OCI-M1 (cell line): Measurements from ENCODE around the gene HMOX1.

Experiments
- DNase-seq: peaks from one replicate; lab custom pipeline; 2025; lab: John Stamatoyannopoulos, UW

Gene HMOX1, protein sequence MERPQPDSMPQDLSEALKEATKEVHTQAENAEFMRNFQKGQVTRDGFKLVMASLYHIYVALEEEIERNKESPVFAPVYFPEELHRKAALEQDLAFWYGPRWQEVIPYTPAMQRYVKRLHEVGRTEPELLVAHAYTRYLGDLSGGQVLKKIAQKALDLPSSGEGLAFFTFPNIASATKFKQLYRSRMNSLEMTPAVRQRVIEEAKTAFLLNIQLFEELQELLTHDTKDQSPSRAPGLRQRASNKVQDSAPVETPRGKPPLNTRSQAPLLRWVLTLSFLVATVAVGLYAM

DNA sequence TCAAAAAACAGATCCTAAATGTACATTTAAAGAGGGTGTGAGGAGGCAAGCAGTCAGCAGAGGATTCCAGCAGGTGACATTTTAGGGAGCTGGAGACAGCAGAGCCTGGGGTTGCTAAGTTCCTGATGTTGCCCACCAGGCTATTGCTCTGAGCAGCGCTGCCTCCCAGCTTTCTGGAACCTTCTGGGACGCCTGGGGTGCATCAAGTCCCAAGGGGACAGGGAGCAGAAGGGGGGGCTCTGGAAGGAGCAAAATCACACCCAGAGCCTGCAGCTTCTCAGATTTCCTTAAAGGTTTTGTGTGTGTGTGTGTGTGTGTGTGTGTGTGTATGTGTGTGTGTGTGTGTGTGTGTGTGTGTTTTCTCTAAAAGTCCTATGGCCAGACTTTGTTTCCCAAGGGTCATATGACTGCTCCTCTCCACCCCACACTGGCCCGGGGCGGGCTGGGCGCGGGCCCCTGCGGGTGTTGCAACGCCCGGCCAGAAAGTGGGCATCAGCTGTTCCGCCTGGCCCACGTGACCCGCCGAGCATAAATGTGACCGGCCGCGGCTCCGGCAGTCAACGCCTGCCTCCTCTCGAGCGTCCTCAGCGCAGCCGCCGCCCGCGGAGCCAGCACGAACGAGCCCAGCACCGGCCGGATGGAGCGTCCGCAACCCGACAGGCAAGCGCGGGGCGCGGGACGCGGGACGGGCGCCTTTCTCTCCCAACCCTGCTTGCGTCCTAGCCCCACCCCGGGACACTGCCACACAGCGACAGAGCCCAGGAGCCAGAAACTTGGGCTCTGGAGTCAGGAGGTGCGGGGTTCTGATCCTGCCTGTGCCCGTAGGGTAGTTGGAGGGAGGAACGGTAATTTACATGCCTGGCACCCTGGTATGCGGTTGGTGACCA lies at the start of gene HMOX1:
Gene HMOX1 (plus strand): TSS at position 560 of the 887 bp plus-strand sequence. CDS start 78 bp downstream, at position 638.
- DNase-seq: peak; percentile 90

DNA sequence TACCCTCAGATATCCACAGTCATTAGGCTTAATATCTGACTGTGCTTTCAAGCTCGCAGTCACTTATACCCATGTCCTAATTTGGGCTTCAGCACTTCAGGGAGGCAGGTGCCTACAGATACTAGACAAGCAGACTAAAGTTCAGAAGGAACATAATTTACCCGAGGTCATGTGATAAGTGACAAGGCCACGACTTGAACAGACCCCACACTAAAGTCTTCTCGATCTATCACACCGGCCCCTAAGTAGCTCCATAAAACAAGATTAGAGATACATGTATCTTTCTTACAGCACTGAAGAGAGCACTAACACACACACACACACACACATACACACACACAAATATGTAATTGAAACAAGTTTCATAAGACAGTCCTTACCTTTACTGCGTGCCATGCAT lies 48.6 kb upstream of the HMOX1 start:
- DNase-seq: no peak

DNA sequence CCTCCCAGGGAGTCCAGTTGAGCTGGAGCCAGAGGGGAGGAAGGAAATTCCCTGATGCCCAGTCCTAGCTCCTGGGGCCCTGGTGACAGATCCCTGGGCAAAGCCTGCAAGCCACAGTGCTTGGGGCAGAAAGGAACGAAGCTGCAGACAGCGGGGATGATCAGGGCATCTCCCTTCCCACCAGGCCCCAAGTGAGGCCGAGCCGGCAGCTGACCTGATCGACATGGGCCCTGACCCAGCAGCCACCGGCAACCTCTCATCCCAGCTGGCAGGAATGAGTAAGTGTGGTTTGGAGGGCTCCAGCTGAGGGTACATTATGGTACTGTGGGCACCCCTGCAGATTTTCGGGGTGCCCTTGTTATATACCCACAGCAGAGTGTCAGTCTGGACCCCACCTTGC lies 47.7 kb upstream of the HMOX1 start:
- DNase-seq: no peak

DNA sequence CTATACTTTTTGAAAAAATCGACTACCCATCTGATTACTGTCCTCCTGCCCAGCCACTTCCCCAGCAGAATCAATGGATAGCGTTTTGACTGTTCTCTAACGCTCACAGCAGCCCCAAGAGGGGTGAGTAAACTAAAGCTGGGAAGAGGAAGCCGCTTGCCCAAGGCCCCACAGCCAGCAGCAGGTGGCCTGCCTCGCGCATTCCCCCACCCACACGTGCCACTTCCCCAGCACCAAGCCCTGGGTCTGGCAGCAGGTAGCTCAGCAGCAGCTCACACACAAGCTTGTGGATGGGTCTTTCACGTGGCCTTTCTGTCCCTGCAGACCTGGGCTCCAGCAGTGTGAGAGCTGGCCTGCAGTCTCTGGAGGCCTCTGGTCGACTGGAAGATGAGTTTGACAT lies 46.9 kb upstream of the HMOX1 start:
- DNase-seq: no peak

DNA sequence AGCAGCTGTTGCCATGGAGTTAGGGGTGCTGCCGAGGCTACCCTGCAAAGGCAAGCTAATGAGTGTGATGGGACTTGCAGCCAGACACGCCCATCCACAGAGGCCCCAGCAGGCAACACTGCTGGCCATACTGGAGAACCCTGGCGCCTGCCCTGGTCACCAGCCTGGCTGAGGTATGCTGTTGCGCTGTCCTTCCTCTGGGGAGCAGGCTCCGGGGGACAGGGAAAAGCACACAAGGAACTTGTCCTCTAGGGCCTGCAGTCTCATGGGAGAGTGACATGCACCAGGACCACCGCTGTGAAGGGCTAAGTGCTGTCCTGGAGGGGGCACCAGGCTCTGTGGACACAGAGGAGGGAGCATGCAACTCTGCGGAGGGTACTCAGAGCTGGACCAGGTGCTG lies 45.4 kb upstream of the HMOX1 start:
- DNase-seq: no peak

DNA sequence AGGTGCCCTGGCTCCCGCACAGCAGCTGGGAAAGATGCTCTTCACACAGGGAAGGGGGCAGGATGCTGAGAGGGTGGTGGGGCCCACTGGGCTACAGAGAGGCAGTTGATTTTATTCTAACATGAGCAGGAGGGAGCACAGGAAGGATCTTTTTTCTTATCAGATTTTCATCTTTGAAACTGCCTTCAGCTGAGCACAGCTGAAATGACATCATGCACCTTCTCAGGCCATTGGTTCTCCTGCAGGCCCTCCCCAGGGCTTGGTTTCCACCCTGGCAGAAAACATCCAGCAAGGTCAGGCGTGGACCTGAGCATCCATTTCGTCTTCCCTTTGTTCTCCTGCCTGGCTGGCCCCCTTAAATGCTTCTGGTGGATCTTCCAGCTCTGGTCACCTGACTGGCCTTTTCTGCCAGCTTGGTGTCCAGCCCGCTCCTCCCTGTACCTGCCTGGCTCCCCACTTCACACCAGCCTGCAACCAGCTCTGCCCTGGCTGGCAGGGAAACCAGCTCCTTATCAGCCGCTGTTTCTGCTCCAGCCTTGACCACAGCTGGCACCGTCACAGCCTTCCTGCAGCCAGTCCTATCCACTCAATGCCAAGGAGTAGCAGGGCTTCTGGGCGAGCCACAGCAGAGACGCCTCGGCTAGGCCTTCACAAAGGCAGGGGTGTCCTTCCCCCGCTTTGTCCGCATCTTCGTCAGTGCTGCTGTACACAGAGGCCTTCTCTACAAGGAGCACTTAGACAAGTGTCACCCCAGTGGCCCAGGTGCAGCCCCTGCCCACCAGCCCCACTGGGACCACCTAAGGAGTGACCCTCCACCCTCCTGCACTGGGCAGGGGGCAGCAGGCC lies 44.7 kb upstream of the HMOX1 start:
- DNase-seq: peak; percentile 7

DNA sequence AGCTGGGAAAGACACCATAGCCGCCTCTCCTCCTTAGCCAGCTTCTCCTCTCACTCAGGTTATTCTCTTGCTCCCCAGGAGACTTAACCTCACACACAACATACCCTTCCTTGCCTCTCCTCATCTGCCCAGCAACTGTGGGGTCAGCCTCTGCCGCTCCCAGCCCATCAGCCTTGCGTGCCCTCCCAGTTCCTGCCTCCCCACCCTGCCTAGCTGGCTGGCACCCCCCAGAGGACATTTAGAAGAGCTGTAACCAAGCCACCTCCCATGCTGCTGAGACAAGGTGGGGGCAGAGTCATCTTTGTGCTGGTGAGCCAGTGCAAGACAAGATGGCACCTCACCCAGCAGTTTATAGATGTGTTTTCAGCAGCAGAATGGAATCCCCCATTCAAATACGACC lies 43.0 kb upstream of the HMOX1 start:
- no peak for DNase-seq

DNA sequence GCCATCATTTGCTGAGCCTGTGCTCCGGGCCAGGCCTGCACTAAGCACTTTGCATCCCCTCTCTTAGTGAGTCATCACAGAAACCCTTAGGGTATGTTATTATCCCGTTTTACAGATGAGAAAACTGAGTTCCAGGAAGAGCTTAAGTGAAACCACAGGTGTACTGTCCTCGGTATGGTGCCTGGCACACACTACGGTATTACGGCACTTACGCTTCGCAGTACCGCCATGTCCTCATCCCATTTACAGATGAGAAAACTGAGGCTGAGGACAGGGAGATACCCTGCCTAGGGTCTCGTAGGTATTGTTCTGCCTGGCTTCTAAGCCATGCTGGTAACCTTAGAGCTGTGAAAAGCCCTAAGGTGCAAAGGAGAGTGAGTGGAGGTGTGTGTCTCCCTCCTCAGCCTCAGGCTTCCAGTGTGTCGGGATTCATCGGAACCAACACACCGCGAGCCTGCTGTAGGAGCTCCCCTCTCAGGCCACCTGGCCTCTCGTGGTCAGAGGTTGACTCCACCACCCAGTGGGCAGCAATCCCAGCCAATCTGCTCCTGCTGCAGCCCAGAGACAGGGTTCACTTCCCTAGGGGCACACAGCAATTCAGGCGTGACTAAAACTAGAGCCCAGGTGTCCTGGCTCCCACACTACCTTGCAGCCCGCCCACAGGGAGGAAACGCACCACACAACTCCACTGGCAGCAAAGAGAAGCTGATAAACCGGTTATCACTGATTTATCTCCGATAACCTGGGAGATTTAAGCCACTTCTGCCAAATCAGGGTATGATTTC lies 39.6 kb upstream of the HMOX1 start:
- no peak for DNase-seq

DNA sequence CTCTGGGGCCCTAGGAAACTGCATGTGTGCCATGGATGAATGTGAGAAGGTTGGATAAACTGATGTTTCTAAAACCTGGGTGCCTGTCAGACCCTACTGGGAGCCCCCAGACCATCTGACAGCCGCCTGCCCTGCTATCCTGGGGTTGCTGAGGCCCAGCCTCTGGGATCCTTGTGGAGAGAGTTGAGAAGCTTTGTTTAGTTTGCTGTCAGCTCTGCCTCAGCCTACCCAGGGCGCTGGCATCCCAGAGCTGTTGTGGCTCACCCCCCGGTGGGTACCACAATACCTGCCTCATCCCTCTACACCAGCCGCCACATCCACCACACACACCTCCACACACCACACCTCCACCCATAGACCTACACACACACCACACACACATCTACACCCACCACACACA lies 38.5 kb upstream of the HMOX1 start:
- DNase-seq: no peak

DNA sequence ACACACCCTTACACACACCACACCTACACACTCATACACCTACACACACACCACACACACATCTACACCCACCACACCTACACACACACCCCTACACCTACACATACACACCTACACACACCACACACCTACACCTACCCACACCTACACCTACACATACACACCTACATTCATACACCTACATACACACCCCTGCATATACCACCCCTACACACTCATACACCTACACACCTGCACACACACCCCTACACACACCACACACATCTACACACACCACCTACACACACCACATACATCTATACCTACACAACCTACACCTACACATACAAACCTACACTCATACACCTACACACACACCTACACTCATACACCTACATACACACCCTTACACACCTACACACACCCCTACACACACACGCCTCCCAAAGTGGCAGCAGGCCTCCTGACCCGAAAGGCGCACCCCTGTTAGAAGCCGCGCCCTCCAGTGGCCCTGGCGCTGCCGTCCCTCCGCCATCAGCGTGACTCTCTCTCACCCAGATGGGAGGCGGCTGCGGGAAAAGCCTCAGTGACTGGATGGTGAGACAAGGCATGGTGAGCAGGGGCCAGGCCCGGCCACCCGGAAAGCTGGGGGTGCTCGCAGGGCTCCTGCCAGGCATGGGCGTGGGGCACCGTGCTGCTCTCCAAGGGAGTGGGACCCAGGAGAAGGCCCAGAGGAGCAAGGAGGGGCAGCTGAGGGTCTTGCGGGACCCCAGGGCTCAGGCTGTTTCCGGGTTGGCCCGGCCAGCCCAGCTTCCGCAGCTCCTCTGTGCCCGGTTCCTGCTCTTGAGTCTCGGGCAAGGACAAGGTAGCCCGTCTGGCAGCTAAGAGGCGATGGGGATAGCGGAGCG lies 37.0 kb upstream of the HMOX1 start:
- DNase-seq: no peak

DNA sequence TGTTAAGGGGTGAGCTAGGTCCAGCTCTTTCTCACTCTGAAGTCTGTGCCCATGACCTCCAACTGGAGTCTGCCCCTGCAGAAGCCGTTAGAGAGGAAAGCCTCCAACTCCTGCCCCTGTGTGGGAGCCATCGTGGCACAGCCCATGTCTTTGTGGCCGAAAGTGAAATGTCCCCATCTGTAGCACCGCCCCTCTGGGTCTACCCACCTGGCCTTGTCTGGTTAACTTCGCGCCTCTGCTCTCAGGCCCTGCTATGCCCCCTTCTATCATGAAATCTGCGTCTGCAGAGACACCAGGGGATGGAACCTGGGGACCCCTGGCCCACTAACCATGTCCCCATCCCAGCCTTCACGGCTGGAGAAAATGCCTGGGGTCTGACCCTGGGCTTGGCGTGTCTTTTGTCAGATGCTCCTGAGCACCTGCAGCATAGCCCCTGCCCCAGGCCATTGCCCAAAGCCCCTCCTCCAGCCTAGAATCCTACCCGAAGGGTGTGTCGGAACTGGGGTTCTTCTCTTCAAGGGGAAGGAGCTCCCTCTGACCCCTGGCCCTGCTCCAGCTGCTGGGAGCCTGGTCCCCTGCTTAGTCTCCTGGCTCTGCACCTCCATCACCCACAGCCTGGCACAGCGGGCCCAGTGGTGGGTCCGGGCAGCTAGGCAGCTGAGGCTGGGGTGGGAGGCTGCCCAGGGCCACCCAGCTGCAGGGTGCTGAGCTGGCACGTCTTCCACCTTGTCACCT lies 35.8 kb upstream of the HMOX1 start:
- no peak for DNase-seq

DNA sequence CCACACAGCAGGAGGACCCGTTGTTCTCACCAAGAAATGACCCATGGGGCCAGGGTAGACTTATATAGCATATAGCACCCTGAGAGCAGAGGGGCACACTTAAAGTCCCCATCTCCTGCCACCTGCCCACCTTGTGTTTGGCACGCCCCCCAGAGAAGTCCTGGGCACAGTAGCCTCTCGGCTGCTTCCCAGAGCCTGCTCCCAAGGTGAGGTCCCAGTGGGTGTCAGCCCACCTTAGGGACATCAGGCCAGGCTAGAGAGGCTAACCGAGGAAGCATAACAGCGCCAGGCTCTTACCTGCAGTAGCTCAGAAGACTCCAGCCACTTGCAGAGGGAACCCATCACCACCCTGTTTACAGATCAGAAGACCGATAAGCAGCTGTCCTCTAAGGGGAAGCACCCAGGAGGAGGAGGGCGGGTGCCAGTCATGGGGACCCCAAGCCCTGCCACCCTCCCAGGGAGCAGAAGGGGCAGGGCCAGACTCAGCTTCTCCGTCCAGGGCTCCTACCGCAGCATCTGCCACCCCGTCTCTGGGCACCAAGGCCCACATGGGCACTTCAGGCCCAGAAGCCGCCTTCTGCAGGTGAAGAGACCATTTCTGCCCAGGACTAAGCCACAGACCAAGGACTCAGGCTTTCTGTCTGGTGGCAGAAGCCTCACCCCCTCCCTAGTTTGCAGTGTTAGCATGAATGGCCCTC lies 34.9 kb upstream of the HMOX1 start:
- no peak for DNase-seq

DNA sequence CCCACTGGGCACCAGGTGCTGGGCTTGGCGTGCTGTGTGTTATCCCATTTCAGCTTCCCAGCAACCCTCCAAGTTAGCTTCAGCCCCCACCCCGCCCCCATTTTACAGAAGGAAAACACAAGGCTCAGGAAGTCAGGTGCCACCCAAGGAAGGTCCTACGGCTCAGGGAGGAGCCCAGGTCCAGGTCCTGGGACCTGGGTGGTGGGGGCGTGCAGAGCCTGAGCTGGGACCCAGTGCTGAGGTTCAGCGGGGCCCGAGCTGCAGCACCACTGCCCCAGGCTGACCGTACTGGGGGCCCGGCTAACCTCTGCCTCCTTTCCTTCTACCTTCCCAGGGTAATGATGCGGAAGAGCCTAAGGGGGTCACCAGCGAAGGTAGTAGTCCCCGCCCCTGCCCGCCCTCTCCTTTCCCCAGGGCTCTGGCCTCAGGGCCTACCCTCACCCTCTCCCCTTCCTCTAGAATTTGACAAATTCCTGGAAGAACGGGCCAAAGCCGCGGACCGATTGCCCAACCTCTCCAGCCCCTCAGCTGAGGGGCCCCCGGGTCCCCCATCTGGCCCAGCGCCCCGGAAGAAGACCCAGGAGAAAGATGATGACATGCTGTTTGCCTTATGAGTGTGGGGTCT lies 34.2 kb upstream of the HMOX1 start:
- DNase-seq: no peak

DNA sequence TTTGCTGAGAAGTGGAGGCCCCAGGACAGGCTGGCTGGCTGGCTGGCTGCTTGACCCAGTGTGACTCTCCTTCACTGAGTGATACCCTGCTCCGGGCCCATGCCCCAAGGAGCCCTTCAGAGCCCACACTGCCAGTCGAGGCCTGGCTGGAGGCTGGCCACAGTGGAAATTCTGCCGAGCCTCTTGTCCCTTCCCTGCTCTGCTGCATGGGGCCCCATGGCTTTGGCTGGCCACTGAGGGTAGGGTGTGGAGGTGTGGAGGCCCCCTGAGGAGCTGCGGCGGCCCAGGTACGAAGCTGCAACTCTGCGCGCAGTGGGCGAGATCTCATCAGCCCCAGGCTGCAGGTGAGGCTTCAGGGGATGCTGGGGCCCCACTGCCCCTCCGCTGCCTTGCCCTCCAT lies 33.4 kb upstream of the HMOX1 start:
- no peak for DNase-seq

DNA sequence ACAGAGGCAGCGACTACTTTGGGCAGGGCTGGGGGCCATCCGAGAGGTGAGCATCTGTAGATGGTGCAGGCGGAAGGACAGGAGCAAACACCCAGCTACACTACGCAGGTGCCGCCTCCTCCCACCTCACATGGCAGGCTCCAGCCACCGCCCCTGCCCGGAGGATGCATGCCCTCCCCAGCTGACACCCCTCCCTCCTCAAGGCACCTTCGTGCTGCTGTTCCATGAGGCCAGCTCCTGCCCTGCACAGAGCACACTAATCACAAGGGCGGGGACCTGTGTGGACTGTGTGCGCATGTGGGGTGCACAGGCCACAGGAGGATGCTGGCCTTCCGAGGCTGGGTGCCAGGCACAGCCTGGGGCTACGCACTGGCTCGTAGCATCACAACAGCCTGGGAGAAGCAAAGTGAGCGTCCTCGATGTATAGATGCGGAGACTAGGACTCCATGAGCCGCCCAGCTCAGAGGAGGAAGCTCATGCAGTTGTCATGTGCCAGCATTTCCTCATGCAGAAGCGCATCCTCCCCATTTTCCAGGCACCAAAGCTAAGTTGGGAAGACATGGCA lies 32.8 kb upstream of the HMOX1 start:
- no peak for DNase-seq

DNA sequence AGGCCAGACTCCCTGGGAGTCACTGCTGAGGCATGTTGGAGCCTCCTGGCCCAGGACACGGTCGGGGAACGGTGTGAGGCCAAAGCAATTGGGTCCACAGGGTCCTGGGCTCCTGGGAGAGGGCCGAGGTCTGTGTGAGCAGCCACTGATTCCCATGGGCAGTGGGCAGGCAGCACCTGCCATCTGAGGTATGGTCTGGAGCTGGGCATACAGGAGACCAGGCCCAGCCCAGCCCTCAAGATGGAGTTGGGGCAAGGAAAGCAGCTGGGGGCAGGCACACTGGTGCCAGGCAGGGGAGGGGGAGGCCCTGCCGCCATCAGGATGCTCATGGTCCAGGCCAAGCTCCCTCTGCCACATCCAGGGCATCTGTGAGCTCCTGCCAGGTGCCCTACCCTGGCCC lies 32.2 kb upstream of the HMOX1 start:
- DNase-seq: no peak

DNA sequence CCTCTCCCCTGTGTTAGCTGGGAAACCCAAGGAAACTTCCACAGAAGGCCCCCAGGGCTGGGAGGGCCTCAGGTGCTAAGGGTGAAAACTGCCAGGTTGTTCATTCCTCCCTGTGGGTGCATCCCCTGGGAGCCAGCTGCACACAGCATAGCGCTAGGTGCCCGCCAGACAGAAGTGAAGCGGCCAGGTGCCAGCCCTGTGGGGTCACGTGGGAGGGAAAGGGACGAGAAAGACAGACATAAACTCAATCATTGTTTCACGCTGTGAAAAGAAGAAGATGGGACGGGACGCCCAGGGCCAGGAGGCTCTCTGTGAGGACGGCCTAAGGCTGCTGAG lies 31.6 kb upstream of the HMOX1 start:
- DNase-seq: no peak

DNA sequence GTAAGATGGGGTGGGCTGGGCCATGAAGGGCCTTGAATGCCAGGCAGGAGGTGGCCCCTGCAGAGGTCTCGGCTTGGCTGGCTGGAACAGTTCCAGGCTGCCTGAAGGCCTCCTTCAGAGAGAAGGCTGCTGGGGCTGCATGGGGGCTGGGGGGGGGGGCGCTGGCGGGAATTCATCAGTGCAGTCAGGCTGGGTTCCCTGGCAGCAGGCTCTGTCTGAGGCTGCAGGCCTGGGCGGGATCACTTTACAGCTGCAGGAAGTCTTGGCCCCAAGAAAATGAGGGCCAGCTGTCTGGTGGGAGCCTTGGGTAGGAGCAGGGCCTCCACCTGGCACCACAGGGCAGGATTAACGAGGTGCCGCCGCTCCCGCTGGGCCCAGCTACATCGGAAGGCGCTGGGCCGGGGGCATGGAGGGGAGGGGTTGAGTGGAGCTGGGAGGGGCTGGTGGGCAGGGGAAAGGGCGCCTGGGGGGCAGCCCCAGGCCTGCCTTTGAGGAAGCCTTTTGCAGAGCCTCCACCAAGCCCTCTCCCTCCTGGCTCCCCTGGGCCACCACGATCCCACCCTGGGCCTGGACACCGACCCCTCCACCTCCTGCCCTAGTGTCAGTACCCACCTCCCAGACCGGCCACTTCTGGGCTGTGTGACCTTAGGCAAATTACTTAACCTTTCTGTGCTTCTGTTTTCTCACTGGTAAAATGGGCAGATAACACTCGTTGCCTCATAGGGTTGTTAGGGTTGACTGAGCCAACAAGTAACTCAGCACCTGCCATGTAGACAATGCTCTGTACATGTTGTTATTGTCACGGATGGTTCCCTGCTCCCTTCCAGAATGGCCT lies 31.0 kb upstream of the HMOX1 start:
- no peak for DNase-seq
